ENCODE data around the gene RFX3.

- TF ChIP-seq CTCF (conservative IDR thresholded peaks at IDR 0.05; ENCODE audit: low read depth, low read length) (no peak), EZH2phosphoT487 (IDR thresholded peaks at IDR 0.05; ENCODE audit: borderline replicate concordance, low read length) (no peak)
These were observed 116.3 kb downstream of the RFX3 start for GRCh38 chr9:3409453-3409852.
